ENCODE data around the gene ACYP2.
A peak's percentile ranks its signal among the peaks of the same experiment; 100 is the strongest.
"Not testable (repeated sequence)": the region's sequence is repeated elsewhere in the genome, so short reads cannot be mapped to it uniquely, and the experiment has no call there.

ACYP2 gene

DNA sequence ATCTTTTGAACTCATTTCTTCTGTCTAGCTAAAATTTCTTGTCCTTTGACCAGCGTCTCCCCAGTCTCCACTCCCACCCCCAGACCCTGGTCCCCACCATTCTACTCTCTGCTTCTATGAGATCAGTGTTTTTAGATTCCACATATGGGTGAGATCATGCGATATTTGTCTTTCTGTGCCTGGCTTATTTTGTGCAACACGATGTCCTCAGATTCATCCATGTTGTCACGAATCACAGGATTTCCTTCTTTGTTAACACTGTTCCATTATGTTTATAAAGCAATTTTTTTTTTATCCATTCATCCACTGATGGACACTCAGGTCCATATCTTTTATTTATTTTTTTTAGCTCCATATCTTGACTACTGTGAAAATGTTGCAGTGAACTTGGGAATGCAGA is 16.0 kb upstream of the ACYP2 start:
- DNase-seq (ENCODE audit: low read depth in 2 of 2): no peak

- no peak for DNase-seq (ENCODE audit: low read depth in 2 of 2)
Observed at GRCh38 chr2:54099829-54100585, 15.4 kb upstream of the ACYP2 start.

DNA sequence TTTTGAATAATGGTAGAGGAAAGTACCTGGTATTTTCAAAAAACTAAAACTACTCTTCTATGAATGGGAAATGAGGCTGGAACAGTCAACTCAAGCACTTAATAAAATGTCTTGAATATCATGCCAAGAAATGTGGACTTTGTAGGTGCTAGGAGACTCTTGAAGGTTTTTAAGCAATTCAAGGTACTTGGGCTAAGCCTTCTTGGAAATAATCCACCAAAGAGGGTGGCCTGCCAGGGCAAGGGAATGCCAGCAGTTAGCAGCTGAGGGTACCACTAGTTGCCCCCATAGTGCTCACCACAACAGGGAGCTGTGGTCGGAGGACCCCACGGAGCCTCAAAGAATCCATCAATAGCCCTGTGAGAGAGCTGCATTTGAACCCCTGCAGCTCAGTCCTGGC is 14.6 kb upstream of the ACYP2 start:
- no peak for DNase-seq (ENCODE audit: low read depth in 2 of 2)

DNA sequence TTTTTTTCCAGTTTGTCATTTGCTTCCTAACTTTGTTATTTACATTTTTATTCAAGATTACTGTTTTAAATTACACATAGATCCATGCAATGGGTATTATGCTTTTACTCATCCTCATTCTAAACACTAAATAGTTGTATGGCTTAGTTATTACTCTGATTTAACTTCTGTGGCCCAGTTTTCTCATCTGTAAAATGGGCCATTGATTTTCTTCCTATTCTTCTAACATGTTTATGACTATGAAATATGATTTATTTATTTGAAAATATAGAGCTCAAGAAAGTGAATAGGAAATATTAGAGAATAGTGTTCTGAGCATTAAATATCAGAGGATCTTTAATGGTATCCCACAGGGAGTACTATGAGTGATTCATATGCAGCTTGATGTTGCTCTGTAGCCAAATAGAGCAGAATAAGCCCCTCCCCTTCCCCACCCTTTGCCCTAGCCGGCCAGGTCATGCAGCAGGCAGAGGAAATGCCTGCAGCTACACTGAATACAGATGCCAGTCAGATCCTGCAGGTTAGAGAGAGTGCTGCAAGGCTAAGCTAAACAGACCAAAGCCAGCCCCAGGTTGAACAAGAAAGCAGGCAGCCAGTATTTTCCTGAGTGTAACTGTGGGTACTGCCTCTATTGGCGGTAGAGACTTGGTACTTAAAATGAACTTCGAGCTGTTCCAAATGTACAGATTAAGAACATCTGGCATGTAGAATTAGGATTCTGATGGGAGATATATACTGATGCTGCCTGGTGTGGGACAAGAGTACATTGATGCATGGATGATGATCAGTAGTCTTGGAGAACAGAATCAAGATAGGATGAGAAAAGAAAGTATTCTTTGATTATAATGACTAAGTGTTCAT is 11.7 kb upstream of the ACYP2 start:
- DNase-seq (ENCODE audit: low read depth in 2 of 2): no peak

GRCh38 chr2:54106631-54107454 is 8.6 kb upstream of the ACYP2 start:
- DNase-seq (ENCODE audit: low read depth in 2 of 2): peak in 1 of 2 donors; percentile 34

GRCh38 chr2:54107455-54107764 is 8.0 kb upstream of the ACYP2 start:
- no peak for DNase-seq (ENCODE audit: low read depth in 2 of 2)

GRCh38 chr2:54107903-54108615 is 7.4 kb upstream of the ACYP2 start:
- DNase-seq (ENCODE audit: low read depth in 2 of 2): no peak

DNA sequence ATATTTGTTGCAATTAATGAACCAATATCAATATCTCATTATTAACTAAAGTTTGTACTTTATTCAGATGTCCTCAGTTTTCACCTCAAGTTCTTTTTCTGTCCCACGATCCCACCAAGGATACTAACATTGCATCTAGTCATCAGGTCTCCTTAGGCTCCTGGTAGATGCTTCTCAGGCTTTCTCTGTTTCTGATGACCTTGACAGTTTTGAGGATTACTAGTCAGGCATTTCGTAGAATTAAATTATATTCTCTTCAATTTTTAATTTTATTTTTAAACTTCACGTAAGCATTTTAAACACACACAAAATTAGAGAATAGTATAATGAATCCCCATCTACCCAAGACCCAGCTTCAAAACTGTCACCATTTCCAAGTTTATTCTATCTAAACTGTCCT is 5.6 kb upstream of the ACYP2 start:
- no peak for DNase-seq (ENCODE audit: low read depth in 2 of 2)

GRCh38 chr2:54114479-54114878 is 936 bp upstream of the ACYP2 start:
- DNase-seq (ENCODE audit: low read depth in 2 of 2): not testable (repeated sequence)

DNA sequence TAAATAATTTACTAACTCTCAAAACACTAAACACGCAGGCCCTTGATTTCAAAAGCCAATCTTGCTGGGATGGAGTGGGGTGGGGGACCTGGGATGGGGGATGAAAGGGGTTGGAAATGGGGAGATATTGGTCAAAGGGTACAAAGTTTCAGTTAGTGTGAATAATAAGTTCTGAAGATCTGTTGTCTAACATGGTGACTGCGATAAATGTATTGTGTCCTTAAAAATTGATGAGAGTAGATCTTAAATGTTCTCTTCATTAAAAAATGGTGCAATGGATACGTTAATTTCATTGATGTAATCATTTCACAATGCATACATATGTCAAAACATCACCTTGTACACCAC is 505 bp upstream of the ACYP2 start:
- no peak for DNase-seq (ENCODE audit: low read depth in 2 of 2)

DNA sequence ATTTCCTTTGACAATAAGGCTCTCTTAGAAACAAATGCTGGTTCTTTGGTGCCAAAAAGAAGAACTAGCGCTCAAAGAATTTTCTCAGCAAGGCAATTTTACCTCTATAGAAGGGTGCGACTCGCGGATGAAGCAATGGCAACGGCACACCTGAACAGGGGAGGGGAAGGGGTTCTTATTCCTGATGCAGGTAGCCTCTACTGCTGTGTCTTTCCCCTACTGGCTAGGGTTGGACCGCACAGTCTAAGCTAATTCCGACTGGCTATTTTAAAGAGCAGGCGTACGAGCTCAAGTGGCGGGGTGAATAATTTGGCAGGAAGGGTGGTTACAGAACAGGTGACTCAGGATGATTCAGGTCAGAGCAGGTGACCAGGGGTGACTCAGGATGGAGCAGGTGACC is 1.2 kb downstream of the ACYP2 start:
- not testable (repeated sequence) for DNase-seq (ENCODE audit: low read depth in 2 of 2)

GRCh38 chr2:54120950-54121349 is 5.5 kb downstream of the ACYP2 start:
- no peak for DNase-seq (ENCODE audit: low read depth in 2 of 2)

GRCh38 chr2:54122171-54122935 is 6.9 kb downstream of the ACYP2 start:
- no peak for DNase-seq (ENCODE audit: low read depth in 2 of 2)

- no peak for DNase-seq (ENCODE audit: low read depth in 2 of 2)
Observed at GRCh38 chr2:54122939-54123338, 7.5 kb downstream of the ACYP2 start.

DNA sequence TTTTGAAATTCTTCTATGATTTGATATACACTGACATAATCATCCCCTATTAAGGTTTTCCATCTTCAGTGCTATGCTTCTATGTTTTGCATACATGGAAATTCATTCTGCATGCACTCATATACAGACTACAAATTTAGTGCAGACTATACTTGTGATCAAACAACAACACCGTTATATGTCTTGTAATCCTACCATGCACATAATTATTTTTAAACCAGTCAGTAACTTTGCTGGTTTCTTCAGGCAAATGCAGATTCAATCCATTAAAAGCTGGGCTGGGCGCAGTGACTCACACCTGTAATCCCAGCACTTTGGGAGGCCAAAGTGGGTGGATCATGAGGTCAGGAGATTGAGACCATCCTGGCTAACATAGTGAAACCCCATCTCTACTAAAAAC is 11.8 kb downstream of the ACYP2 start:
- not testable (repeated sequence) for DNase-seq (ENCODE audit: low read depth in 2 of 2)

GRCh38 chr2:54133056-54133455 is 17.6 kb downstream of the ACYP2 start:
- no peak for DNase-seq (ENCODE audit: low read depth in 2 of 2)

DNA sequence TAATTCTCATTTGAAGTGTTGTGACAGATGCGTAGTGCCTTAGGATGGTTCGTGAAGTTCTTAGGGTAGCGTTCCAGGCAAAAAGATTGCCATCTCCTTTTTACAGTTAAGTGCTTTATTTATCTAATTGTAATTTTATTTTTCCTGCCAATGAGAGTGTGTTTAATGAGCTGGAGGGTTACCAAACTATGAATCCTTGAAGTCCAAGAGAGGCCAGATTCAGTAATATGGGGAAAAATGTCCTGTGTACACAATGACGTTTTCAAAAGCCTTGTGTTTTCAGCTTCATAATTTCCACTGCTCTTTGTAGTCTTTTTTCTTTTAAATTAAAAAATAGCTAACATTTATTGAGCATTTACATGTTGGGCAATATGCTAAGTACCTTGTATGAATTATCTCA is 23.8 kb downstream of the ACYP2 start:
- no peak for DNase-seq (ENCODE audit: low read depth in 2 of 2)

DNA sequence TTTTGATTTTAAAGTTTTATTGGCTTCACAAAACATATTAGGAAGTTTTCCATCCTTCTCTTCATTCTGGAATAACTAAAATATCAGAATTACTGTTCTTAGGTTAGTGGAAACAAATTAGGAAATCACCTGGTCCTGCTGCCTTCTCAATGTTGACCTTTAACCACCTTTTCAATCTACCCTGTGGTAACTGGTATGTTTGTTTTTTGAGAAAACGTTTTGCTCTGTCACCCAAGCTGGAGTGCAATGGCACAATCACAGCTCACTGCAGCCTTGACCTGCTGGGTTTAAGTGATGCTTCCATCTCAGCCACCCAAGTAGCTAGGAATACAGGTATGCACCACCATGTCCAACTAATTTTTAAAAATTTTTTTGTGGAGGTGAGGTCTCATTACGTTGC is 28.4 kb downstream of the ACYP2 start:
- DNase-seq (ENCODE audit: low read depth in 2 of 2): no peak

DNA sequence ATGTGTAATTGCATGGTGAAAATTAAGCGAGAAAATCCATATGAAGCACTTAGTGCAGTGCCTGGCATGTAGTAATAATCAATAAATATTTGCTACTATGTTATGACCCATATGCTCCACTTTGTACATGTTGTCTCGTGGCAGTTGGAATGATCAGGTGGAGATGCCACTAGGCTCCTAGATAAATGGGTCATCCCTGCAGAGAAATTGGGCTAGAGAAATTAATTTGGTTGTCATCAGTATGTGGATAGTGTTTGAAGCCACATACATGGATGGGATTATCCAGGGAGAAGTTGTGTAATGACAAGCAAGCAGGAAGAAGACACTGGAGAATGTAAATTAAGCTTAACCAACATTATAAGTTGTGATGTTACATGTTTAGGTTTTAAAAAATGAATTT is 33.0 kb downstream of the ACYP2 start:
- no peak for DNase-seq (ENCODE audit: low read depth in 2 of 2)

GRCh38 chr2:54149638-54150441 is 34.4 kb downstream of the ACYP2 start:
- no peak for DNase-seq (ENCODE audit: low read depth in 2 of 2)
